Ectodermal cell (in vitro differentiated cells): ENCODE measurements around the gene INSC.

Experiments
- H3K27ac ChIP-seq: 2 replicates; pipeline ENCODE4 v1.7.0; 2013; ENCODE audit warnings: mild to moderate bottlenecking, low read depth, low read length; ENCODE audit not compliant: insufficient read depth, poor library complexity, severe bottlenecking
- H3K27me3 ChIP-seq: 2 replicates; pipeline ENCODE4 v1.7.0; 2013; ENCODE audit warnings: mild to moderate bottlenecking, low read length; ENCODE audit not compliant: insufficient read depth, control insufficient read depth, poor library complexity, severe bottlenecking
- H3K36me3 ChIP-seq: one replicate; pipeline ENCODE4 v1.7.0; 2013; ENCODE audit warnings: low read length; ENCODE audit not compliant: control insufficient read depth, insufficient read depth
- H3K4me1 ChIP-seq: one replicate; pipeline ENCODE4 v1.7.0; 2013; ENCODE audit warnings: low read length; ENCODE audit not compliant: control insufficient read depth, insufficient read depth
- H3K4me3 ChIP-seq: 2 replicates; pipeline ENCODE4 v1.7.0; 2013; ENCODE audit warnings: low read depth, low read length, control low read depth; ENCODE audit not compliant: insufficient read depth
- H3K9me3 ChIP-seq: 2 replicates; pipeline ENCODE4 v1.7.0; 2013; ENCODE audit warnings: mild to moderate bottlenecking, low read length, moderate library complexity; ENCODE audit not compliant: control insufficient read depth
- WGBS, 2 experiments: methylation state at CpG; one replicate each; pipeline ENCODE4 v1.1.7; 2013; ENCODE audit warnings: missing lambda C conversion rate in 2 of 2; 5-methylcytosine and 5-hydroxymethylcytosine counted together

Gene INSC

GRCh38 chr11:15128621-15129020, 13.9 kb downstream of the INSC start:
- WGBS, 2 experiments = 64 to 75% methylated on average over 2 of the region's 2 CpGs
- Histone ChIP-seq H3K4me1 (peaks cover 4% of the 10 kb centered on the region), H3K27me3 (no peaks in the 10 kb centered on the region), H3K9me3 (no peaks in the 10 kb centered on the region), H3K4me3 (no peak overlapping the region), H3K27ac (no peak overlapping the region), H3K36me3 (no peaks in the 10 kb centered on the region)

GRCh38 chr11:15136166-15136565, 21.4 kb downstream of the INSC start:
- Histone ChIP-seq H3K4me1 (no peaks in the 10 kb centered on the region), H3K27me3 (no peaks in the 10 kb centered on the region), H3K9me3 (no peaks in the 10 kb centered on the region), H3K4me3 (no peak overlapping the region), H3K27ac (no peak overlapping the region), H3K36me3 (no peaks in the 10 kb centered on the region)
- WGBS, 2 experiments = no CpG with 5 or more reads among the region's 1 CpG

- WGBS, 2 experiments = 91 to 93% methylated on average over 5 of the region's 5 CpGs
- H3K4me3 ChIP-seq = no peak overlapping the region
These were observed 24.5 kb downstream of the INSC start for GRCh38 chr11:15139096-15139770.

GRCh38 chr11:15139958-15140659, 25.4 kb downstream of the INSC start:
- WGBS, 2 experiments = 93 to 95% methylated on average over 4 of the region's 4 CpGs

More at GRCh38 chr11:15139096-15139770, 24.5 kb downstream of the INSC start:
- Histone ChIP-seq H3K9me3 (no peaks in the 10 kb centered on the region), H3K27ac (no peak overlapping the region), H3K4me1 (peaks cover 6% of the 10 kb centered on the region), H3K36me3 (no peaks in the 10 kb centered on the region), H3K27me3 (no peaks in the 10 kb centered on the region)

GRCh38 chr11:15141381-15141780, 26.7 kb downstream of the INSC start:
- Histone ChIP-seq H3K4me1 (peaks cover 8% of the 10 kb centered on the region), H3K9me3 (no peaks in the 10 kb centered on the region), H3K27me3 (no peaks in the 10 kb centered on the region), H3K4me3 (no peak overlapping the region), H3K27ac (no peak overlapping the region), H3K36me3 (no peaks in the 10 kb centered on the region)
- 87 to 91% methylated on average over 3 of the region's 3 CpGs for WGBS, 2 experiments

More at GRCh38 chr11:15139958-15140659, 25.4 kb downstream of the INSC start:
- no peak overlapping the region for H3K4me3 ChIP-seq
- no peaks in the 10 kb centered on the region for H3K9me3 ChIP-seq
- peaks cover 6% of the 10 kb centered on the region for H3K4me1 ChIP-seq
- no peaks in the 10 kb centered on the region for H3K36me3 ChIP-seq
- H3K27ac ChIP-seq = no peak overlapping the region
- no peaks in the 10 kb centered on the region for H3K27me3 ChIP-seq

GRCh38 chr11:15142838-15143237, 28.1 kb downstream of the INSC start:
- Histone ChIP-seq H3K27me3 (no peaks in the 10 kb centered on the region), H3K27ac (no peak overlapping the region), H3K9me3 (no peaks in the 10 kb centered on the region), H3K36me3 (no peaks in the 10 kb centered on the region), H3K4me1 (peaks cover 11% of the 10 kb centered on the region), H3K4me3 (no peak overlapping the region)
- WGBS, 2 experiments = 55 to 64% methylated on average over 5 to 6 of the region's 7 CpGs

- H3K4me3 ChIP-seq = no peak overlapping the region
- H3K9me3 ChIP-seq = no peaks in the 10 kb centered on the region
- no peaks in the 10 kb centered on the region for H3K27me3 ChIP-seq
- H3K27ac ChIP-seq = no peak overlapping the region
- H3K4me1 ChIP-seq = peaks cover 11% of the 10 kb centered on the region
- H3K36me3 ChIP-seq = no peaks in the 10 kb centered on the region
These were observed 29.1 kb downstream of the INSC start for GRCh38 chr11:15143855-15144254.

GRCh38 chr11:15144347-15144746, 29.6 kb downstream of the INSC start:
- 98 to 100% methylated on average over 1 of the region's 1 CpG for WGBS, 2 experiments
- Histone ChIP-seq H3K36me3 (no peaks in the 10 kb centered on the region), H3K4me3 (no peak overlapping the region), H3K27me3 (no peaks in the 10 kb centered on the region), H3K4me1 (peaks cover 11% of the 10 kb centered on the region), H3K9me3 (no peaks in the 10 kb centered on the region), H3K27ac (no peak overlapping the region)

- Histone ChIP-seq H3K36me3 (no peaks in the 10 kb centered on the region), H3K27ac (no peak overlapping the region), H3K4me3 (no peak overlapping the region), H3K9me3 (no peaks in the 10 kb centered on the region), H3K4me1 (peaks cover 11% of the 10 kb centered on the region), H3K27me3 (no peaks in the 10 kb centered on the region)
- WGBS, 2 experiments = 96 to 100% methylated on average over 2 of the region's 2 CpGs
These were observed 30.4 kb downstream of the INSC start for GRCh38 chr11:15145151-15145550.

GRCh38 chr11:15145615-15146014, 30.9 kb downstream of the INSC start:
- WGBS, 2 experiments = 50 to 95% methylated on average over 1 of the region's 1 CpG
- no peaks in the 10 kb centered on the region for H3K9me3 ChIP-seq
- no peaks in the 10 kb centered on the region for H3K36me3 ChIP-seq
- no peaks in the 10 kb centered on the region for H3K27me3 ChIP-seq
- no peak overlapping the region for H3K4me3 ChIP-seq
- H3K27ac ChIP-seq = no peak overlapping the region
- H3K4me1 ChIP-seq = peaks cover 11% of the 10 kb centered on the region
